AG09309 (cell line): Measurements from ENCODE around the gene MAGI2.

Experiments
- DNase-seq: peaks from one replicate; pipeline ENCODE4 v3.0.0-alpha.2; 2010; ENCODE audit warnings: low read depth
- H3K4me3 ChIP-seq: 2 replicates; pipeline ENCODE4 v1.5.1; 2011; ENCODE audit warnings: mild to moderate bottlenecking, low read depth, low read length, moderate library complexity; ENCODE audit not compliant: control insufficient read depth
- CTCF ChIP-seq: IDR thresholded peaks from 2 replicates; pipeline ENCODE4 v1.5.1; 2011; ENCODE audit warnings: mild to moderate bottlenecking, low read depth, low read length, inconsistent platforms; ENCODE audit not compliant: insufficient read depth, control insufficient read depth; ENCODE audit errors: missing control alignments

MAGI2 gene

DNA sequence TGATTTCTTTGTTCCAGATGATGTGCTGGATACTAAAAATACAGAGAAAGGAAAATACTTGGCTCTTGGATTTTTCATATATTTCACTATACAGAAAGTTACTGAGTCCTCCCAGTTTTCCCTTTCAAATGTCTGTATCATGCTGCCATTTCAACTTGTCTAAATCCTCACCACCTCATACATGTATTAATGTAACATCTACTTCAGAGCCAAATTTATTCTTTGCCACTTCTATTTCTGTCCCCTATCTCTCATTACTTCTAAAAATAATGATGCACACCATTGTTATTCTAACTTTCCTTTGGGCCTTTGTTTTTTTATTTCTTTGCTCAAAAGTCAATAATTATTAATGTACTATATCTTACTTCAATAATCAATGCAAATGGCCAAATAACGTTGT, 312.2 kb downstream of the MAGI2 start:
- TF ChIP-seq CTCF: no peak
- no peak for DNase-seq

GRCh38 chr7:79137942-79138341, 315.5 kb downstream of the MAGI2 start:
- no peak overlapping the region for H3K4me3 ChIP-seq
- DNase-seq: no peak
- TF ChIP-seq CTCF: no peak

More for the DNA sequence above, 312.2 kb downstream of the MAGI2 start:
- H3K4me3 ChIP-seq: no peak overlapping the region

DNA sequence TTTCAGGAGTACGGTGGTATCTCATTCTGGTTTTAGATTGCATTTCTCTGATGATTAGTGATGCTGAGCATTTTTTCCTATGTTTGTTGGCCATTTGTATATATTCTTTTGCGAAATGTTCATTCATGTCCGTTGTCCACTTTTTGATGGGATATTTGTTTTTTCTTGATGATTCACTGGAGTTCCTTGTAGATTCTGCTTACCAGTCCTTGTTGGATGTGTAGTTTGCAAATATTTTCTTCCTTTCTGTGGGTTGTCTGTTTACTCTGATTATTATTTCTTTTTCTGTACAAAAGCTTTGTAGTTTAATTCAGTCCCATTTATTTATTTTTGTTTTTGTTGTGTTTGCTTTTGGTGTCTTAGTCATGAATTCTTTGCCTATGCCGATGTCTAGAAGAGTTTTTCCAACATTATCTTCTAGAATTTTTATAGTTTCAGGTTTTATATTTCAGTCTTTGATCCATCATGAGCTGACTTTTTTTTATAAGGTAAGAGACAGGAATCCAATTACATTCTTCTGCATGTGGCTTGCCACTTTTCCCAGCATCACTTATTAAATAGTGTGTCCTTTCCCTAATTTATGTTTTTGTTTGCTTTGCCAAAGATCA, 320.5 kb downstream of the MAGI2 start:
- DNase-seq: no peak
- no peak for TF ChIP-seq CTCF
- H3K4me3 ChIP-seq: no peak overlapping the region

DNA sequence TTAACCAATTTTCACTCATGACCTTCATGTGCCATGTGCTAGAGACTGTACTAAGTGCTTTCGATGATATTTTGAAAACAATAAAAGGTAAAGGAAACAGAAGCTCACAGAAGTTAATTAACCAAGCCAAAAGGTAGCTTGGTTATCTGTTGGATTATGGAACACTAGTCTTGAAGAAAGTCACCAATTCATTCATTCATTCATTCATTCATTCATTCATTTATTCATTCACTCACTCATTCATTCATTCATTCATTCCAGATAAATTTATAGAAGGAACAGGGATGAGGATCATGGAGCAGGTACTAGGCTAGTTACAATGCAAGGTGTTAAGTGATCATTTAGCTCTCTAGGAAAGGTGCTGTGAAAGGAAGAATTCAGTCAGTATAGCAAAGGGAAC, 322.8 kb downstream of the MAGI2 start:
- DNase-seq: no peak
- no peak overlapping the region for H3K4me3 ChIP-seq
- no peak for TF ChIP-seq CTCF

- TF ChIP-seq CTCF: no peak
Measured at GRCh38 chr7:79124331-79124730, 329.1 kb downstream of the MAGI2 start.

GRCh38 chr7:79118143-79118542, 335.3 kb downstream of the MAGI2 start:
- no peak for DNase-seq
- no peak for TF ChIP-seq CTCF

More at GRCh38 chr7:79124331-79124730, 329.1 kb downstream of the MAGI2 start:
- H3K4me3 ChIP-seq: no peak overlapping the region
- DNase-seq: no peak

More at GRCh38 chr7:79118143-79118542, 335.3 kb downstream of the MAGI2 start:
- H3K4me3 ChIP-seq: no peak overlapping the region
